ENCODE results near the gene CALHM1.
"Not testable (repeated sequence)": the region's sequence is repeated elsewhere in the genome, so short reads cannot be mapped to it uniquely, and the experiment has no call there.

Gene CALHM1

DNA sequence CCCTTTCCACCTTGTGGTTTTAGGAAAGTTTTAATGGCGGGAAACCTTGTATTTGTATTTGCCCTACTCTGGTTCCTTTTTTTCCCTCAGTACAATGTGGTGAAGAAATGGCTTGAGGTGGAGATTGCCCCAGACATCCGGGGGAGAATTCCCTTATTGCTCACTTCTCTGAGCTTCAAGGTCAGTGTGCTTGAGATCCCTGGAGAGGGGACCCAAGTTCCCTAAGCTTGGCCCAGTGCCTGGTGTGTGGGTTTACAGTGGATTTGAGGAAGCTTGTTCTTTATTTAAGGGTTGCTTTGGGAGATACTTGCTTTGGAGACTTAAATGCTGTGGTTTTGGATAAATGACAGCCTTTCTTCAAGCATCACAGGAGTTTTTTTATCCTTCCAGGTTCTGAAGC is 24.8 kb downstream of the CALHM1 start:
- DNase-seq, result no peak

DNA sequence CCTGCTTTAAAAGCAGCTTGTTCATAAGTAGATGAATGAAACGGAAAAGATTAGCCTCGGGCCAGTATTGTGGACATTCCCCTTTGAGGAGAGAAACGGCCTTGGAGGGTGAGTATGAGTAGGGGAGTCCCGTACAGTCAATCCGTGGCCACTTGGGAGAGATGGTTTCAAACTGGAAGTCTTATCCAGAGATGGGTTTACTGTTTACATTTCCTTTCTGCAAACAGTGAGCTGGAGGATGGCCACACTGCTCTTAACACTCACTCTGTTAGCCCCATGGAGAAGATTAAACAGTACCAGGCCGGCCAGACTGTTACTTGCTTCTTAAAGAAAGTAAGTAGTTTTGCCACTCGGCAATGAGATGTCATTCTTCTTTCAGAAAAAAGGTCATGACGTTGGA is 26.8 kb downstream of the CALHM1 start:
- DNase-seq, result no peak

- DNase-seq, result no peak
These were observed 29.1 kb downstream of the CALHM1 start for GRCh38 chr10:103429647-103430046.

GRCh38 chr10:103428989-103429643 is 29.6 kb downstream of the CALHM1 start:
- DNase-seq, result no peak

- no peak for DNase-seq
These were observed 30.8 kb downstream of the CALHM1 start for GRCh38 chr10:103427866-103428265.

DNA sequence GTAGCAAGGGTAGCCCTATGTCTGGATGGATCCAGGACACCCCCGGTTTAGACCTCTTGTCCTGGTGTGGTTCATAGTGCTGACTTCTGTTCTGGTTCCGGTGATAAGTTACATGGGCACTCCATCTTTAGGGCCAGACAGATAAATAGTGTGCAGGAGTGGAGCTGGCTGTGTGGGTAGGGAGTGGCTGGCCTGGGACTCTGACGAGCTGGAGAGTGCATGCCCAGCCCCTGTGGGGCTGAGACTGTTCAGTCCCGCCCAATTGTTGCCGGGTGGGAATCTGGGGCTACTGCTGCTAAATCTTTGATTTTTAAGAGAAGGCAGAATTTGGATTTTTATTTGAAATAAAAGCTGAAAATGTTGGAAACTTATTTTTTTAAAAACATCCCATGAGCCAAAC is 35.0 kb downstream of the CALHM1 start:
- no peak for DNase-seq

- no peak for DNase-seq
These were observed 39.6 kb downstream of the CALHM1 start for GRCh38 chr10:103419101-103419500.

DNA sequence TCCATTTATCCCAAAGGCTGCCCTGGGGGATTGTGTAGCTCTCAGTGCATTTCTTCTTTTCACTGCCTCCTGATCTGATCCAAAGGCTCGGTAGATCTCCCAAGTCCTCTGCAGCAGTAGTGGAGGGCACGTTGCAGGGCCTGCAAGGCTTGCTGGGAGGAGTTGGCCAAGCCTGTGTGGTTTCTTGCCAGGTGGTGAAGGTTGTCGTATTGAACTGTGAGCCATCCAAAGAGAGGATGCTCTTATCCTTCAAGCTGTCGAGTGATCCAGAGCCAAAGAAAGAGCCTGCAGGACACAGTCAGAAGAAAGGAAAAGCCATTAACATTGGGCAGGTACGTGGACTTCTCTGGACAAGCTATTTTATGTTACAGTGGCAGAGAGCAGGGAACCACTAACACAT is 41.1 kb downstream of the CALHM1 start:
- no peak for DNase-seq

GRCh38 chr10:103417148-103417469 is 41.6 kb downstream of the CALHM1 start:
- DNase-seq, result not testable (repeated sequence)

DNA sequence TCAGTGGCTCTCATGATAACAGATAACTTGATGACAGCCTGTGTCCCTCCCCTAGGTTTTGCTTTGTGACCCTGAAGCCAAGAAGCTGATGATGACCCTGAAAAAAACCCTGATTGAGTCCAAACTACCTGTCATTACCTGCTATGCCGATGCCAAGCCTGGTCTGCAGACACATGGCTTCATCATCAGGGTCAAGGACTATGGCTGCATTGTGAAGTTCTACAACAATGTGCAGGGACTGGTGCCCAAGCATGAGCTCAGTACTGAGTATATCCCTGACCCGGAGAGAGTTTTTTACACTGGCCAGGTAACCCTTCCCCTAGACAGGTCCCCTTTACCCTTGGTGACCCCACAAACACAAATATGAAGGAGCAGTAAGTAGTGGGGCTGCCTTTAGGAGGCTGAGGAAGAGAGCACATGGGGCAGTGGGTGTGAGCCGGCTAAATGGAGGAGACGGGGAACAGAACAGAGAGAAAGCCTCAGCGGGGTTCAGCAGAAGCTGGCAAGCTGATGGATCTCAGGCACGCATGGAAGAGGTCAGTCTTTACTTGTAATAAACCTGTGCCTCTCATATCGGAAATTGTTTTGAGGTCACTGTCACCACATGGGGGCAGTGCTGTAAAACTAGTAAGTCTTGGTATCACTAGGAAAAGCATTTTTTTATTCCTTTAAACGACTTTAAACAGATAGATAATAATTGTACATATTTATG is 42.1 kb downstream of the CALHM1 start:
- DNase-seq, result peak in 24 of 56 donors; percentile 1 to 70 (median 10)

GRCh38 chr10:103415581-103415980 is 43.1 kb downstream of the CALHM1 start:
- no peak for DNase-seq

DNA sequence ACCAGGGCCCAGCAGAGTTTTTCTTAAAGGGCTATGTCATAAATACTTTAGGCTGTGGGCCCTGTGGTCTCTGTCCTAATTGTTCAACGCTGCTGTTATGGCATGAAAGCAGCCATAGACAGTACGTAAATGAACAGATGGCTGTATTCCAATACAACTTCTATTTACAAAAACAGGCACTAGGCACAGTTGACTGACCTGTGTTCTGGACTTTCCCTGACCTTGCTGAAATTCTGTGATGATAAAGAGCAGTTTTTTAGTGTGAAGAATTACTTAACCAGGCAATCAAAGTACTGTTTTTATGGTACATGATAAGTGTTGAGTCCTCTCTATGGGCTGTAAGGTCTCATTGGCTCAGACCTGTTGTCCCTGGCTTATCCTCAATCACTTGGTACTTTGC is 45.1 kb downstream of the CALHM1 start:
- no peak for DNase-seq

All from amygdala (tissue), 56 donors.